Kidney glomerular epithelial cell (primary cell): ENCODE results near the gene S100A3.
"Not testable (repeated sequence)": the region's sequence is repeated elsewhere in the genome, so short reads cannot be mapped to it uniquely, and the experiment has no call there.

Experiments used
- DNase-seq: peaks from one replicate; lab custom pipeline; 2025; lab: John Stamatoyannopoulos, UW

Gene S100A3

DNA sequence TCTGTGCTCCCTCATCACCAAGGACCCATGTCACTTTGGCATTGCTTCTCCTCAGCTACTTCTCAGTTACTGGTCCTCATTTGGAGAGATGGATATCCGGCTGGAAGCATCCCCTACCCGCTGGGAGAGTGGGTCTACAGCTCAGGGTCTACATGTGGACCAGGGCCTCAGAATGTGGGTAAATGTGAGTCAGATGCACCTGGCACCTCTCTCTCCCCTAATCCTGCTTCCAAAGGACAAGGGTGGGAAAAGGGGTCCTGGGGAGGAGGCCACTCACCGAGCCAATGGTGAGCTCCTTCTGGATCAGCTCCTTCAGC, 14.2 kb downstream of the S100A3 start:
- no peak for DNase-seq

DNA sequence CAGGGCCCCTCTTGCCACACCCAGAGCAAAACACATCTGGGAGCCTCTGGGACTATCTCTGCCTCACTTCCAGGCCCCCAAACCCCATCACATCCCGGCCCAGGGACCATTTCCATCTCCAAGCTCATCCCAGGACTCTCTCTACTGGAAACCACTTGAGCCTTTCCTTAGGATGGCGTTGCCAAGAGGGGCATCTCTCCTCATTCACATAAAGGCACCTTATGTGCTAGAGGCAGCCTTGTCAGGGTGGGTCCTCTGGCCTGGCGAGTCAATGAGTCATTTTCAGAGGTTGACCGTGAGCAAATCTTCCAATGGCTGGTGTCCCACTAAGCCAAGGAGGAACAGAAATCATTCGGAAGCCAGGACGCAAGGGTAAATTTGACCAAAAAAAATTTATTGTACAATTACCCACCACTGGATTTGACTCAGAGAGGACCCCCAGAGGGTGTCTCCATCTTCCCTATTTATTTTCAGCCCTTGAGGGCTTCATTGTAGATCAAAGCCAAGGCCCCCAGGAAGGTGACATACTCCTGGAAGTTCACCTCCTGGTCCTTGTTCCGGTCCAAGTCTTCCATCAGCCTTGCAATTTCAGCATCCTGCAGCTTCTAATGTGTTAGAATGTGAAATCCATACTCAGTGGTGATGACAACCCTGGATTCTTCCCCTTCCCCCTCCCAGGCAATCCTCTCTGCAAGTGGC, 14.7 kb downstream of the S100A3 start:
- DNase-seq = no peak

DNA sequence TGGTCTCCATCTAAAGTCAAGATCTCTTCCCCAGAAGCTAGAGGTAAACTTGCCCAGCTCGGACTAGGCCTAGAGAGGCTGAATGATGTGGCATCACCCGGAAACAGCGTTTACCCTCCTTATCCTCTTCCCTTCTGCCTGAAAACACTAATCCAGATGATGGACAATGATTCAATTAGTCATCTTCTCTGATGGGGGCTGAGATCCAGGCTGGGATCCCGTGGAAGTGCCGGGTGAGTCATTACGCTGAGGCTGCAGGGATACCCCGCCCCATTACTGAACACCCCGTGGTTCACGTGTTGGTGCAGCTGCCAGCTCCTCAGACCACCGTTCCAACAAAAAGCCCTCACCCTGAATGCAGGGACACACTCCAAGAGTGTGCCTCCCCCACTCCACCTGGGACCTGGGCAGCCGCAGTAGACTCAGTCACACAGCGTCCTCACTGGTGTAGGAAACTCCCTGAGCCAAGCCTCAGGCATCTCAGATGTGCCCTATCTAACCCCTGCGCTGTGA, 15.3 kb downstream of the S100A3 start:
- peak; percentile 83 for DNase-seq

DNA sequence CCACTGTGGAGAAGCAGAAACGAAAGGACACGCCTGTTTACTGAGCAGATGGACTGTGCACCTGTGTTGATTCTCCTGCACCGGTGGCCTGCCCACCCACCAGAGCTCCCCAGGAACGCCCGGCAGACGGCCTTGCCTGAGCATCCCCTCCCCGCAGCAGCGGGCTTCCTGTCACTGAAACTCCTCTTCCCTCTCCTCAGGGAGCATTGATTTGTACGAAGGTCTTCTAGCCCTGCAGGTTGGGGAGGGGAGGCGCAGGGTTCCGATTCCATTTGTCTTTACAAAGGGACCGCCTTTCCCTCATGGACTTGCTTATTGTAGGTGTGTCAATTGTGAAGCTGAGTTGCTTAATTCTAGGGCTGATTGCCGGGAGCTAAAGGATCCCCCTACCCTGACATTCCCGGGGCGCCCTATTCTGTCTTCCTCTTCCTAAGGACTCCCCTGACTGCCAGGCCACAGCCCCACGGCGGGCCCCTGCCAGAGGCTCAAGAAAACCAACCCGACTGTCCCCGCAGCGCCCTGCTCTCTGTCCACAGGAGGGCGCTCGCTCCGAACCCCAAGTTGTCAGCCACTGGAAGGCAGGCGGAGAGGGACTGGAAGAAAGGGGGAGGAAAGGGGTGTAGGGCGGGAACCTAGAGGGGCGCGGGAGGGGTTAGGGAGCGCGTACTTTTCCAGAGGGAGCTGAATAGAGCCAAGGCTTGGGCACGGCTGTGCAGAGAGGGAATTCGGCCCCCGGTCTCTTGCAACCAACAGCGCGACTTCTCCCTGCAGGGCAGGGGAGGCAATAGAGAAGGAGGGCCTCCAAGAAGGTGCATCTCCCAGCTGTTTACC, 16.1 kb downstream of the S100A3 start:
- peak; percentile 56 for DNase-seq

DNA sequence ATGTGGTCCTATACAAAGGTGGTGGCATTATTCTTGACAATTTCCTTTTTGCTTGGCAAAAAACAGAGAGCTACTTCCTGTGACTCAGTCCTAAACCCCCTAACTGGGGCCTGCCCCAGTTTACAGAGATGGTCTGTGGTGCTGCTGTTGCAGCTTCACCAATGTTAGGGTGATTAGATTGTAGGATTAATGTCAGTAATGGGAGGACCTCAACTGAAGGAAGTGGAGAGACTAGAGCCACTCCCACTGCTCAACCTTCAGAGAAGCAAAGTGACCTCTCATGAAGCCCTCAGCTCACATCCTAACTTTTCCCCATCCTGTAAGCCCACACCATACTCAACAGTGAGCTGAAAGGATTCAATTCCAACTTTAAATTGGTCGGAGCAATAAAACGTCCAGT, 16.9 kb downstream of the S100A3 start:
- no peak for DNase-seq

DNA sequence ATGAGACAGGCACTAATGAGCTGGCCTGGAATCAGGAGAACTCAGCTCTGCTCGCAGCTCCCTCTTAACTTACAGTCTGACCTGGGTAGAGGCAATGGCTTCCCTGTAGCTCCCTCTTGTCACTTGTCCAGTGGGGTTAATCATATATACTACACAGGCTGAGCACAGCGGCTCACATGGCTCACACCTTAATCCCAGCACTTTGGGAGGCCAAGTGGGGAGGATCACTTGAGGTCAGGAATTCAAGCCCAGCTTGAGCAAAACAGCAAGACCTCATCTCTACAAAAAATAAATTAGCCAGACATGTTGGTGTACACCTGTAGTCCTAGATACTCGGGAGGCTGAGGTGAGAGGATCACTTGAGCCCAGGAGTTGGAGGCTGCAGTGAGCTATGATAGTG, 17.4 kb downstream of the S100A3 start:
- DNase-seq = no peak

DNA sequence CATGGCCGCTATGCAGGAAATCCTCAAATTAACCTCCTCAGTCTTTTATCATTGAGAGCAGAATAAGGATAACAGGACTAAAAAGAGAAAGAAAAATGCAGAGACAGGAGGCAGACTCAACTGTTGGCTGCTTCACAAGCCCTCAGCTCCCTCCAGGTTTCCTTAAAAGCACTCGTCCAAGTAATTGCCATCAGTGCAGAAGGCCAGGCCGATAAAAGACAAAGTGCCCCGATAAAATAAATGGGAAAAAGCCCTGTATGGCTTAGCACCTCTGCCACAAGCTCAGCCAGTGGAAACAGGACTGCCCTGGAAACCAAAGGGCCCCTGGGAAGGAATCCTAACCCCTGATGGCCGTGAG, 21.4 kb downstream of the S100A3 start:
- no peak for DNase-seq

DNA sequence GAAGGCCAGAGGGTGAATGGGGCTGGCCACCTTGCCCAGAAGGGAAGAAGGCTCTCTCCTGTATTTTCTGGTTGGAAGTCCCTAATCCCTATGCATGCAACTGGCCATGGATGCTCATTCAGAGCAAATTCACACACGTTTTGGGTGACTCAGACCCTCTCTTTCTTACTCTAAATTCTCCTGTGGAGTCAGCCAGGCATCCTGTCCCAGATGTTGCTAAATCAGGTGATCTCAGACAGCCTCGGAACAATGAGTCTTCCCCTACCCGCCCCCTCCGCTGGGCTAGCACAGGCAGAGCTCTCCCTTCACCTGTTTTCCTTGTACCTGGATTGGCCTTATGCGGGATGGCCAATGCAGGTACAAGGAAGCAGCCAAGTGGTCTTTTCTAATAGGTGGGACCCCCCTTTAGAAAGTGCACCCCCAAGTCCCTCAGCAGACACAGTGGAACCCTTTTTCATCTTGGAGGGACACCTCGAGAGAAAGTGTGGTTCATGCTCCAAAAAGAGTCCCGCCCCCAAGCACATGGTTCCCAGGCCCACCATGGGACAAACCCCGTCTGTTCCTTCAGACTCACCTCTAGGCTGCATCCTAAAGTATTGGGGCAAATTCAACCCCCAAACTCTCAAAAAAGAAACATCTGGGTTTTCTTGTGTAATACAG, 21.9 kb downstream of the S100A3 start:
- no peak for DNase-seq

DNA sequence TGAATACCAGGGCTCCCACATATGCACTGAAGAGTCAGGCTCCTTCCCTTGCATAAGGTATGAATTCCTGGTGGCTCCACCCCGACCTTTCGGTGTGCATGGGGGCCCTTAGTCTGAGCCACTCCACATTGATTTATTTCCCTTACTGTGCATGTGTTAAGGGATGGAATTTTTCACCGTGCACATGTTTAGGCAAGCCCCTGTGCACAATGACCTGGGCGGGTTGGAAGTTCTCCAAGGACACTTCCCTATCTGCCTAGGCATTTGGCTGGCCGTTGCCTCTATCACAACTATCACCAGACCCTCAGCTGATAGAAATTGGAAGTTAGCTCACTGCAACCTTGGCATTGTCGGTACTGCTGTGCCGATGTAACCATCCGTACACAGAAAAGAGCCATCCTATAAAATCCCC, 22.9 kb downstream of the S100A3 start:
- no peak for DNase-seq

DNA sequence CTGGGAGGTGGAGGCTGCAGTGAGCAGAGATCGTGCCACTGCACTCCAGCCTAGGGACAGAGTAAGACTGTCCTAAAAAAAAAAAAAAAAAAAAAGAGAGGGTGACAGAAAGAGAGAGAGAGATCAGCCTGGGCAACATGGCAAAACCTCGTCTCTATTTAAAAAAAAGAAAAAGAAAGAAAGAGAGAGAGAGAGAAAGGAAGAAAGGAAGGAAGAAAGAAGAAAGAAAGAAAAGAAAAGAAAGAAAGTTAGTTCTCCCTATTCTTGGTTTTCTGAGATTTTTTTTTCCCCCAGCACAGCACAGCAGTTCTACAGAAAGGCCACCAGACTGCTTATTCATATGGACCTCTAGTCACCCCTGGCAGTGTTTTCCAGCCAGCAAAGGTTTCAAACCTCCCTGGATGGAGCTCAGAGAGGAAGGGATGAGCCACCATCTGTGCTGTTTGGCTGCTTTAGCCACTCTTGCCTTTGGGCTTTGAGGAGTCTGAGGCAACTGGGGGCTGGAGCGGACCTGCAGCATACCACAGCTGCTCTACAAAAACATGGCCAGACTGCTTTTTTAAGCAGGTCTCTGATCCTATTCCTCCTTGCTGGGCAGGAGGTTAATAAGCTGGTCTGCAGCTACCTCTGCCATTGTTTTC, 23.9 kb downstream of the S100A3 start:
- no peak for DNase-seq

DNA sequence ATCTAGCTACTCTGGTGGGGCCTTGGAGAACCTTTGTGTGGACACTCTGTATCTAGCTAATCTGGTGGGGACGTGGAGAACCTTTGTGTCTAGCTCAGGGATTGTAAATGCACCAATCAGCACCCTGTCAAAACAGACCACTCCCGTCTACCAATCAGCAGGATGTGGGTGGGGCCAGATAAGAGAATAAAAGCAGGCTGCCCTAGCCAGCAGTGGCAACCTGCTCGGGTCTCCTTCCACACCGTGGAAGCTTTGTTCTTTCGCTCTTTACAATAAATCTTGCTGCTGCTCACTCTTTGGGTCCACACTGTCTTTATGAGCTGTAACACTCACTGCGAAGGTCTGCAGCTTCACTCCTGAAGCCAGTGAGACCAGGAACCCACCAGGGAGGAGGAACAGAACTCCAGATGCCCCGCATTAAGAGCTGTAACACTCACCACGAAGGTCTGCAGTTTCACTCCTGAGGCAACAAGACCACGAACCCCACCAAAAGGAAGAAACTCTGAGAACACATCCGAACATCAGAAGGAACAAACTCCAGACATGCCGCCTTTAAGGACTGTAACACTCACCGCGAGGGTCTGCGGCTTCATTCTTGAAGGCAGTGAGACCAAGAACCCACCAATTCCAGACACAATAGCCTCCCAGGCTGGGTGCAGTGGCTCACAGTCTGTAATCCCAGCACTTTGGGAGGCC, 26.6 kb downstream of the S100A3 start:
- not testable (repeated sequence) for DNase-seq

DNA sequence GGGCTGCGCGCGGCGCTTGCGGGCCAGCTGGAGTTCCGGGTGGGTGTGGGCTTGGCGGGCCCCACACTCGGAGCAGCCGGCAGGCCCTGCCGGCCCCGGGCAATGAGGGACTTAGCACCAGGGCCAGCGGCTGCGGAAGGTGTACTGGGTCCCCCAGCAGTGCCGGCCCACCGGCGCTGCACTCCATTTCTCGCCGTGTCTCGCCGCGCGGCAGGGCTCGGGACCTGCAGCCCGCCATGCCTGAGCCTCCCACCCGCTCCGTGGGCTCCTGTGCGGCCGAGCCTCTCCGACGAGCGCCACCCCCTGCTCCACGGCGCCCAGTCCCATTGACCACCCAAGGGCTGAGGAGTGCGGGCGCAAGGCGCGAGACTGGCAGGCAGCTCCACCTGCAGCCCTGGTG, 27.2 kb downstream of the S100A3 start:
- not testable (repeated sequence) for DNase-seq

DNA sequence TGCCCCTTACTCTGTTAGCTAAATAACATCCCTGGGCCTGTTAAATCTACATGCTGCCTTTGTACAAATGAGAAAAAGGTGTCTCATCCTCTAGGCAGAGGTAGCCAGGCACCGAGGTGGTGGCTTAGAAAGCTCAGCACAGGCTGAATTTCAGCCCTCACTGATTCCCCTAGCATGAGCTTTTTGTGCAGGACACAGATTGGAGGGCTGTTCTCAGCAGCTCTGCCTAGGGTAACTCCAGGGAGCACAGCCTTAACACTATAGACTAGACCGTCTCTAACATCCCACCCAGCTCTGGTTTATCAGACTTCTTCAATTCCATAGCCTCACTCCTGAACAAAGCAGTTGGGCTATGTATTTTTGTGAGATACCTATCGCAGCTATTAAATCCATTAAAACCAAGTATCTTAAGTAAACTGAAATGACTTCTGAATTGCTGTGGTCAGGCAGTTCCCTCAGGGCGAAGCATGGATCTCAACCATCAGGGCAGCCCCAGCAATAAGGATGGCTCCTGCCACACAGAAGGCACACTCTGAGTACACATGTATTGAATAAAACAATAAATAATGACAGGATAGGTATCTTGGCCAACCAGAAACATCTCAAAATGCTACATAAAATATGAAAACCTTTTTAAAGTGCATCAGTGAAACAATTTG, 28.1 kb downstream of the S100A3 start:
- DNase-seq = no peak

DNA sequence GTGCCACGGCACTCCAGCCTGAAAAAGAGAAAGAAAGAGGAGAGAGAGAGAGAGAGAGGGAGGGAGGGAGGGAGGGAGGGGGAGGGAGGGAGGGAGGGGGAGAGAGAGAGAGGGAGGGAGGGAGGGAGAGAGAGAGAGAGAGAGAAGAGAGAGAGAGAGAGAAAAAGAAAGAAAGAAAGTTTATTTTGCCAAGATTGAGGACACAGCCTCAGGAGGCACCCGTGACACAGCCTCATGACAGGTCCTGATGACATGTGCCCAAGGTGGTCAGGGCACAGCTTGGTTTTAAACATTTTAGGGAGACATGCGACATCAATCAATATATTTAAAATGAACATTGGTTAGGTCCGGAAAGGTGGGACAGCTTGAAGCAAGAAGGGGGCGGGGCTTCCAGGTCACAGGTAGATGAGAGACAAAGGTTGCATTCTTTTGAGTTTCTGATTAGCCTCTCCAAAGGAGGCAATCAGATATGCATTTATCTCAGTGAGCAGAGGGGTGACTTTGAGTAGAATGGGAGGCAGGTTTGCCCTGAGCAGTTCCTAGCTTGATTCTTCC, 28.8 kb downstream of the S100A3 start:
- not testable (repeated sequence) for DNase-seq

DNA sequence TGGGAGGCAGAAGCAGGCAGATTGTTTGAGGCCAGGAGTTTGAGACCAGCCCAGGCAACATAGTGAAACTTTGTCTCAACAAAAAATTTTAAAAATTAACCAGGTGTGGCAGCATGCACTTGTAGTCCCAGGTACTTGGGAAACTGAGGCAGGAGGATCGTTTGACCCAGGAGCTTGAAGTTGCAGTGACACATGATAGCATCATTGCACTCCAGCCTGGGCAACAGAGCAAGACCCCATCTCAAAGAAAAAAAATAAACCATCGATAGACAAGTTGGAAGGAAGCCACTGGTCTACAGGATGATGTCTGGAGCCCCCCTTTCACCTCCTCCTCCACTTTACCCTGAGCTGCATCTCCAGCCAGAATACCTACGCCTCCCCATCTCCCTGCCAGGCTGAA, 29.8 kb downstream of the S100A3 start:
- no peak for DNase-seq

DNA sequence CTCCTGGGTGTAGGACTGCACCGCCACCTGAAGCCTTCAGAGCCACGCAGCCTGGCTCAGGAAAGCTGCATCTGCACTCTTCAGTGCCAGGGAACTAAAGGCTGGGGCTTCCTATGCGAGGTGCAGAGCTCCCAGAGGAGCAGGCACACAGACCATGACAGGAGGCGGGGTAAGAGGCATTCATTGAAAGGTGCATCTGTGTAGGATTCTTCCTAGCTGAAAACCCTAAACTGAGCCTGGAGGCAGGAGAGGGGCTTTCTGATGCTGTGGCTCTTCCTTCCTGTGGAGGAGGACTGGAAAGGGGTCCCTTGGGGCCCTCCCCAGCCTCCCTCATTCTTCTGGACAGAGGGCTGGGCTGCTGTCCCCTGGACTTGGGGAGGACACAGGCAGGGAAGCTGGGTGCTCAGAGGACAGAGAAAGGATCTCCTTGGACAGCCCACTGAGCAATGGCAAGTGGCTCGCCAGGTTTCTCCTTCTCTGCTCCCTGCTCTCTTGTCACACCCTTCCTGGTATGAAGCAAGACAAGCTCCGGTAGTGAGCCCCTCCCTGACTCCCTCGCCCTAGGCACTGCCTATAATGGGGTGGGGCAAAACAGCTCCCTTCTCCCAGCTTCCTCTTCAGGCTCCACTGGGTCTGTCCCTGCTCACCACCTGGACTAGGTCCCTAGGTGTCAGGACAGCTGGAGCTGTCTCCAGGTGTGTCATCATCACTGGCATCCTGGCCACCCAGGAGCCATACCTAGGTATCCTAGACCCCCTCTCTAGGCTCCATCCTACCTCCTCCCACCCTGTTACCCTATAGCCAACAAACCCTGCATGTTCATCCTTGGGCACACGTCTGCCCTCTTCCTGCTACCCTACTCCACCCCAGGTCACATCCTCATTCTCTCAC, 33.3 kb downstream of the S100A3 start:
- DNase-seq = no peak

DNA sequence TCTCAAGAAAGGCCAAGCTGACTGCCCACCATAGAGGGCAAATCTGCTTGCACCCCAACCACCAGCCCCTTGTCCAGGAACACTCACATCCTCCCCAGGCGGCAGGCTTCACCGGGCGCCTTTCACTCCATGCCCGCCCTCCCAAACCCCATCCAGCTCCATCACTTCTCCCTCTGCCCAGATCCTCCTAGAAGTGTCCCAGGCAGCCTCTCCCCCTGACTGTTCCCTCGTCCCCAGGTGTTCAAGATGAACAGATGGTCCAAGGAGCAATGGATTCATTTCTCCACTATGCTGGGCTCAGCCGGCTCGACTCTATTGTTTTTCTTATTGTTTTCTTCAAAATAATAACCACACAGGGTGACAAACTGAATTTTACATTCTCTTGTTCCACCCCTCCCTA, 35.4 kb downstream of the S100A3 start:
- DNase-seq = no peak

DNA sequence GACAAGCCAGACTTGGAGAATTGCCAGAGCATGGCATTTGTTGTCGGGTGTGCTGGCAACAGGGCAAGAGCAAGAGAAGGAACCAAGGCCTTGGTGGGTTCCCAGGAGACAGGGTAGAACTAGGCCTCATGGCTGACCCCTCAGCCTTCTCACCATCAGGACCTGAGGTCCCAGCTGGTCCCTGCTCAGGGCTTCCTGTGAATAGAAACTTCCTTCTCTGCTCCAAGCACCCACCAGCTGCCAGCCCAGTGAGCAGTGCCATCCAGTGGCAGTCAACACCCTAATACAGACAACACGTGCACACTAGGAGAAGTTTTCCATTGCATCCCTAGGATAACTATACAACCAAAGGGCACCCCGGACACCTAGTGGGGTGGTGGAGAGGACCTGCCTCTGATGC, 36.0 kb downstream of the S100A3 start:
- DNase-seq = no peak

DNA sequence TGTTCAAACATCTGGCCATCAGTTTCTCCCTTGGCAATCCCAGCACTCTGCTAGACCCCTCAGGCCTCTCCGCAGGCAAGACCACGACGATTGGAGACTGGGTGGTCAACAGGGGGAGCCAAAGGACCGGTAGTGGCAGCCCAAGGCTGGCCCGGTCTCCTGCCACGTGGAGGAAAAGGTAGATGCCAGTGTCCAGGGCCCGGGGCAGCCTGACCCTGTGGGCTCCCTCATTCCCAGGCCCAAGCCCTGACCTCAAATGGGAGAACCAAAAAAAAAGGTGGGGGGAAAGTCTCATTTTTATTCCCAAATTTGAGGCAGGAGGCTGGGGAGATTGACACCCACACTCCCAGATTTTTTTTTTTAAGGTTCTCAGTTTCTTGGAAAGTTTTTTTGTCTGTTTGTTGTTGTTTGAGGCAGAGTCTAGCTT, 38.1 kb downstream of the S100A3 start:
- peak; percentile 74 for DNase-seq
